ENCODE data around the gene CAMK4. TPM values are rescaled to one million over a fixed set of nuclear protein-coding genes. Genes with fewer than 3 reads are reported as not detected.

CAMK4 gene
- total RNA-seq, 1 experiment from 2014 or later, result 6.3 TPM

DNA sequence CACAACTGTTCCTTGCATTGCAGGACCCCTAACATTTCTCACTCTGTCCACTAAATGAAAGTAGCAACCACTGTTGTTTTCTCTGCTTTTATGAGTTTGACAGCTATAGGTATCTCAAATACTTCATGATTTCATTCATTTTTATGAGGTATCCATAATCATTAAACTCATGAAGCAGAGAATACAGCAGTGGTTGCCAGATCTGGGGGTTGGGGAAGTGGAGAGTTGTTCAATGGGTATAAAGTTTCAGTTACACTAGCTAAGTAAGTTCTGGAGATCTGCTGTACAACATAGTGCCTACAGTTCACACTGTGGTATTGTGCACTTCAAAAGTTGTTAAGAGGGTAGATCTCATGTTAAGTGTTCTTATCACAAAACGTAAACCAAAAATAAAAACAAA lies 23.4 kb upstream of the CAMK4 start:
- H3K23me2 ChIP-seq (ENCODE audit: insufficient read length, low read depth, low read length, poor library complexity, severe bottlenecking), result no peaks in the 10 kb centered on the region
- no peak overlapping the region for H4K8ac ChIP-seq (replicated peaks; ENCODE audit: insufficient read length, low read depth, low read length)
- H3K27me3 ChIP-seq (ENCODE audit: insufficient read depth, low read length), result no peaks in the 10 kb centered on the region
- H2AFZ ChIP-seq (ENCODE audit: low read length), result no peak overlapping the region
- no peak overlapping the region for H3K27ac Mint-ChIP-seq
- no peak overlapping the region for H3K56ac ChIP-seq (ENCODE audit: insufficient read length, low read depth, low read length)
- H3K4me2 ChIP-seq (ENCODE audit: insufficient read depth, insufficient read length, low read length), result no peak overlapping the region
- H3K79me2 ChIP-seq (ENCODE audit: insufficient read depth, low read length), result no peaks in the 10 kb centered on the region
- H3K4me1 ChIP-seq (ENCODE audit: insufficient read depth, low read length), result no peaks in the 10 kb centered on the region
- no peak overlapping the region for H2BK20ac ChIP-seq (ENCODE audit: low read depth, low read length, poor library complexity, severe bottlenecking)
- no peak overlapping the region for H2BK5ac ChIP-seq (ENCODE audit: insufficient read length, low read length)
- TF ChIP-seq, protein P1, sequence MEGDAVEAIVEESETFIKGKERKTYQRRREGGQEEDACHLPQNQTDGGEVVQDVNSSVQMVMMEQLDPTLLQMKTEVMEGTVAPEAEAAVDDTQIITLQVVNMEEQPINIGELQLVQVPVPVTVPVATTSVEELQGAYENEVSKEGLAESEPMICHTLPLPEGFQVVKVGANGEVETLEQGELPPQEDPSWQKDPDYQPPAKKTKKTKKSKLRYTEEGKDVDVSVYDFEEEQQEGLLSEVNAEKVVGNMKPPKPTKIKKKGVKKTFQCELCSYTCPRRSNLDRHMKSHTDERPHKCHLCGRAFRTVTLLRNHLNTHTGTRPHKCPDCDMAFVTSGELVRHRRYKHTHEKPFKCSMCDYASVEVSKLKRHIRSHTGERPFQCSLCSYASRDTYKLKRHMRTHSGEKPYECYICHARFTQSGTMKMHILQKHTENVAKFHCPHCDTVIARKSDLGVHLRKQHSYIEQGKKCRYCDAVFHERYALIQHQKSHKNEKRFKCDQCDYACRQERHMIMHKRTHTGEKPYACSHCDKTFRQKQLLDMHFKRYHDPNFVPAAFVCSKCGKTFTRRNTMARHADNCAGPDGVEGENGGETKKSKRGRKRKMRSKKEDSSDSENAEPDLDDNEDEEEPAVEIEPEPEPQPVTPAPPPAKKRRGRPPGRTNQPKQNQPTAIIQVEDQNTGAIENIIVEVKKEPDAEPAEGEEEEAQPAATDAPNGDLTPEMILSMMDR (conservative IDR thresholded peaks at IDR 0.05), result no peak
- no peak for DNase-seq
- no peaks in the 10 kb centered on the region for H3K9me3 ChIP-seq (ENCODE audit: control insufficient read depth, low read depth, low read length)
- no peak overlapping the region for H3K4ac ChIP-seq (ENCODE audit: low read depth, low read length)
- H3T11ph ChIP-seq (ENCODE audit: low read length), result no peak overlapping the region
- H3K9ac ChIP-seq (ENCODE audit: extremely low read depth, insufficient read length, low read length), result no peak overlapping the region
- H3K27ac ChIP-seq (ENCODE audit: insufficient read length, low read depth, low read length), result no peak overlapping the region
- no peak overlapping the region for H3K14ac ChIP-seq (ENCODE audit: insufficient read depth, low read length)
- no peak overlapping the region for H2BK120ac ChIP-seq (ENCODE audit: low read depth, low read length, poor library complexity, severe bottlenecking)
- H3K9me3 Mint-ChIP-seq, result no peaks in the 10 kb centered on the region
- H4K20me1 ChIP-seq (ENCODE audit: control insufficient read depth, insufficient read depth, insufficient read length), result no peaks in the 10 kb centered on the region
- no peak overlapping the region for H4K91ac ChIP-seq (ENCODE audit: insufficient read length, low read depth, low read length)
- H4K5ac ChIP-seq (ENCODE audit: insufficient read length, low read depth, low read length), result no peak overlapping the region
- no peak overlapping the region for H3K23ac ChIP-seq (ENCODE audit: insufficient read length, low read depth, low read length)
- H3K4me3 Mint-ChIP-seq, result no peak overlapping the region
- no peaks in the 10 kb centered on the region for H3K27me3 Mint-ChIP-seq (ENCODE audit: low read depth)
- no peak overlapping the region for H3K18ac ChIP-seq (ENCODE audit: insufficient read length, low read depth, low read length)
- H3K4me1 Mint-ChIP-seq, result peaks cover 0 to 11% of the 10 kb centered on the region in 2 experiments; a peak in 2 of 4 replicates
- no CpG with 5 or more reads among the region's 1 CpG for WGBS (ENCODE audit: extremely low coverage, insufficient read length, low lambda C conversion rate)
- H2AK5ac ChIP-seq (ENCODE audit: insufficient read length, low read length), result no peak overlapping the region
- no peak overlapping the region for H2BK15ac ChIP-seq (ENCODE audit: low read depth, low read length)
- no peaks in the 10 kb centered on the region for H3K79me1 ChIP-seq (ENCODE audit: insufficient read depth, low read depth, low read length, poor library complexity, severe bottlenecking)
- H2BK12ac ChIP-seq (ENCODE audit: insufficient read length, low read depth, low read length), result no peak overlapping the region
- H3K36me3 Mint-ChIP-seq (ENCODE audit: insufficient read depth in 1 of 3, low read depth in 3 of 3), result no peaks in the 10 kb centered on the region
